ENCODE measurements around the gene LILRA5. TPM values are rescaled to one million over a fixed set of nuclear protein-coding genes. Genes with fewer than 3 reads are reported as not detected.
"Not testable (repeated sequence)": the region's sequence is repeated elsewhere in the genome, so short reads cannot be mapped to it uniquely, and the experiment has no call there.

The LILRA5 gene
- total and polyA plus RNA-seq, 2 of the 13 experiments (the other 11 are each of a cell fraction or from before 2014, with no cell fraction given): not detected

GRCh38 chr19:54361680-54362422, 48.9 kb upstream of the LILRA5 start:
- DNase-seq (ENCODE audit: low spot score); H3K27me3 ChIP-seq (ENCODE audit: control insufficient read depth in 1 of 2, insufficient read depth in 2 of 2, low read length in 2 of 2); H3K27ac ChIP-seq (ENCODE audit: extremely low read length, insufficient read depth, low read length); H4K20me1 ChIP-seq (ENCODE audit: insufficient read depth, low read length); POLR2A ChIA-PET; H3K9me3 ChIP-seq (ENCODE audit: low read length); ATAC-seq; H3K9ac ChIP-seq (ENCODE audit: insufficient read depth, low read depth, low read length); H2AFZ ChIP-seq (ENCODE audit: low read length); H3K36me3 ChIP-seq (replicated peaks in 1 of 2; ENCODE audit: control insufficient read depth in 1 of 2, insufficient read depth in 2 of 2, low read length in 2 of 2); H3K79me2 ChIP-seq (ENCODE audit: insufficient read depth, low read length); intact Hi-C loops (cut with micrococcal nuclease; ENCODE audit: unreplicated experiment); H3K4me2 ChIP-seq (ENCODE audit: low read depth, low read length); CTCF ChIA-PET (ENCODE audit: low intra/inter-chr PET ratio, low total read pairs); in situ Hi-C loops (cut with HindIII; ENCODE audit: extremely low pct_ligation_motif_present, low pct_unique_long_range_greater_than_20kb); BruUV-seq (replicated peaks); H3K4me3 ChIP-seq (replicated peaks in 1 of 3; ENCODE audit: insufficient read depth in 1 of 3, low read depth in 2 of 3, low read length in 3 of 3): not testable (repeated sequence)
- WGBS (ENCODE audit: low lambda C conversion rate): 62% methylated on average over 7 of the region's 10 CpGs
- H3K4me1 ChIP-seq (ENCODE audit: insufficient read depth, low read length): peaks cover 18% of the 10 kb centered on the region
- peak; percentile 53 for FAIRE-seq
- peak; percentile 26; the same call in 1 of the 2 replicates for TF ChIP-seq CEBPB (IDR thresholded peaks at IDR 0.05; ENCODE audit: borderline replicate concordance, low read depth, low read length)

GRCh38 chr19:54359149-54359820, 46.3 kb upstream of the LILRA5 start:
- not testable (repeated sequence) for DNase-seq (ENCODE audit: low spot score)

More at GRCh38 chr19:54359149-54359820, 46.3 kb upstream of the LILRA5 start:
- TF ChIP-seq KDM2A (CRISPR knock-in tag; IDR thresholded peaks at IDR 0.05; ENCODE audit: borderline replicate concordance, low read depth): peak; percentile 38; the same call in 1 of the 2 replicates
- peak; percentile 69 for TF ChIP-seq GABPB1 (CRISPR knock-in tag; IDR thresholded peaks at IDR 0.05)
- 0 out of 2 replicates have a peak, but pooled peaks have one; percentile 26 for TF ChIP-seq SAP130 (CRISPR knock-in tag; IDR thresholded peaks at IDR 0.05; ENCODE audit: low read depth)
- TF ChIP-seq ELF1 (CRISPR knock-in tag; IDR thresholded peaks at IDR 0.05): peak; percentile 69
- peak; percentile 50; the same call in 1 of the 2 replicates for TF ChIP-seq PATZ1 (CRISPR knock-in tag; IDR thresholded peaks at IDR 0.05)
- 0 out of 2 replicates have a peak, but pooled peaks have one; percentile 42 for TF ChIP-seq ETV5 (CRISPR knock-in tag; IDR thresholded peaks at IDR 0.05; ENCODE audit: borderline replicate concordance)
- TF ChIP-seq CTCF (CRISPR knock-in tag; IDR thresholded peaks at IDR 0.05): 0 out of 2 replicates have a peak, but pooled peaks have one; percentile 5
- peaks cover 10% of the 10 kb centered on the region for H3K4me1 ChIP-seq (ENCODE audit: insufficient read depth, low read length)
- H3K9me3 ChIP-seq (ENCODE audit: low read length); H4K20me1 ChIP-seq (ENCODE audit: insufficient read depth, low read length); CTCF ChIA-PET (ENCODE audit: low intra/inter-chr PET ratio, low total read pairs); H3K79me2 ChIP-seq (ENCODE audit: insufficient read depth, low read length); in situ Hi-C loops (cut with HindIII; ENCODE audit: extremely low pct_ligation_motif_present, low pct_unique_long_range_greater_than_20kb); H3K36me3 ChIP-seq (replicated peaks in 1 of 2; ENCODE audit: control insufficient read depth in 1 of 2, insufficient read depth in 2 of 2, low read length in 2 of 2); H3K27ac ChIP-seq (ENCODE audit: extremely low read length, insufficient read depth, low read length); BruUV-seq (replicated peaks); POLR2A ChIA-PET; H2AFZ ChIP-seq (ENCODE audit: low read length); intact Hi-C loops (cut with micrococcal nuclease; ENCODE audit: unreplicated experiment); H3K27me3 ChIP-seq (ENCODE audit: control insufficient read depth in 1 of 2, insufficient read depth in 2 of 2, low read length in 2 of 2); H3K9ac ChIP-seq (ENCODE audit: insufficient read depth, low read depth, low read length): not testable (repeated sequence)
- 0% methylated on average over 7 of the region's 21 CpGs for WGBS (ENCODE audit: low lambda C conversion rate)
- peak overlapping the region; percentile 32 for H3K4me2 ChIP-seq (ENCODE audit: low read depth, low read length)
- ATAC-seq (peak; percentile 93), FAIRE-seq (peak; percentile 87)
- peak overlapping the region in 1 of 3 experiments; percentile 23; a peak in 3 of 6 replicates for H3K4me3 ChIP-seq (replicated peaks in 1 of 3; ENCODE audit: insufficient read depth in 1 of 3, low read depth in 2 of 3, low read length in 3 of 3)
